IMR-90 (cell line): ENCODE measurements around the gene FAM83G. TPM values are rescaled to one million over a fixed set of nuclear protein-coding genes. Genes with fewer than 3 reads are reported as not detected.

Experiments
- ATAC-seq: fragments of 200-7000 bp; cut with Tn5 transposase; 2 replicates; pipeline ENCODE4 v1.9.1; 2020; ENCODE audit warnings: low read depth, mild to moderate bottlenecking, moderate library complexity
- BruUV-seq: library from RNA; stranded (reverse); fragments of 400-500 nt; replicated peaks from 2 replicates; lab custom pipeline; 2021; lab: Mats Ljungman, UMichigan
- CTCF ChIA-PET: fragments of 300-600 bp; formaldehyde crosslinking; extraction: SDS; loops from one replicate; lab custom pipeline; 2021; ENCODE audit warnings: antibody characterized with exemption; lab: Yijun Ruan, JAX
- POLR2A ChIA-PET: fragments of 300-600 bp; sonication (Branson Sonifier 250); formaldehyde crosslinking; loops from one replicate; lab custom pipeline; 2022; ENCODE audit warnings: antibody characterized with exemption; ENCODE audit not compliant: unreplicated experiment; lab: Charles Lee
- DNase-seq: peaks from one replicate; pipeline ENCODE4 v3.0.0; 2013
- H2AFZ ChIP-seq: replicated peaks from 2 replicates; pipeline ENCODE3; 2013; ENCODE audit warnings: low read length, mild to moderate bottlenecking; ENCODE audit not compliant: poor library complexity
- H2AK5ac ChIP-seq: 2 replicates; pipeline ENCODE4 v1.6.1; 2013; ENCODE audit warnings: low read depth, low read length, inconsistent platforms
- H2AK9ac ChIP-seq: replicated peaks from 2 replicates; pipeline ENCODE3; 2013; ENCODE audit warnings: mild to moderate bottlenecking, low read depth, low read length, moderate library complexity; ENCODE audit not compliant: poor library complexity
- H2BK120ac ChIP-seq: 2 replicates; pipeline ENCODE4 v1.6.1; 2013; ENCODE audit warnings: low read depth, low read length, inconsistent platforms
- H2BK15ac ChIP-seq: 3 replicates; pipeline ENCODE4 v1.6.1; 2013; ENCODE audit warnings: low read depth, low read length, inconsistent platforms
- H2BK20ac ChIP-seq: 2 replicates; pipeline ENCODE4 v1.6.1; 2013; ENCODE audit warnings: low read depth, mild to moderate bottlenecking, inconsistent platforms, low read length, moderate library complexity
- H2BK5ac ChIP-seq: 2 replicates; pipeline ENCODE4 v1.6.1; 2013; ENCODE audit warnings: mild to moderate bottlenecking, low read depth, low read length, inconsistent platforms; ENCODE audit not compliant: poor library complexity, severe bottlenecking
- H3K14ac ChIP-seq: replicated peaks from 2 replicates; pipeline ENCODE4 v1.6.1; 2013; ENCODE audit warnings: low read depth, low read length, inconsistent platforms
- H3K18ac ChIP-seq: 2 replicates; pipeline ENCODE4 v1.6.1; 2013; ENCODE audit warnings: low read depth, low read length, control low read depth
- H3K23ac ChIP-seq: 2 replicates; pipeline ENCODE4 v1.6.1; 2013; ENCODE audit warnings: low read depth, low read length, inconsistent platforms
- H3K27ac ChIP-seq: 2 replicates; pipeline ENCODE4 v1.5.1; 2013; ENCODE audit warnings: mild to moderate bottlenecking, control low read depth, low read length; ENCODE audit not compliant: insufficient read depth
- H3K27me3 ChIP-seq: 2 replicates; pipeline ENCODE4 v1.6.1; 2013; ENCODE audit warnings: low read length; ENCODE audit not compliant: control insufficient read depth, insufficient read depth
- H3K36me3 ChIP-seq: 2 replicates; pipeline ENCODE4 v1.6.1; 2013; ENCODE audit warnings: low read length, mixed read lengths; ENCODE audit not compliant: control insufficient read depth, insufficient read depth
- H3K4ac ChIP-seq: 2 replicates; pipeline ENCODE4 v1.6.1; 2013; ENCODE audit warnings: low read depth, low read length, inconsistent platforms
- H3K4me1 ChIP-seq: 2 replicates; pipeline ENCODE4 v1.6.1; 2013; ENCODE audit warnings: low read length, mixed read lengths; ENCODE audit not compliant: control insufficient read depth, insufficient read depth
- H3K4me2 ChIP-seq: 2 replicates; pipeline ENCODE4 v1.6.1; 2013; ENCODE audit warnings: low read depth, mild to moderate bottlenecking, control low read depth, low read length, moderate library complexity
- H3K4me3 ChIP-seq: 2 replicates; pipeline ENCODE4 v1.5.1; 2013; ENCODE audit warnings: low read depth, mild to moderate bottlenecking, control low read depth, low read length, moderate library complexity; ENCODE audit not compliant: insufficient read depth
- H3K56ac ChIP-seq: 2 replicates; pipeline ENCODE4 v1.6.1; 2013; ENCODE audit warnings: low read length, inconsistent platforms; ENCODE audit not compliant: insufficient read depth; ENCODE audit errors: extremely low read depth
- H3K79me1 ChIP-seq, 2 experiments: 2 replicates each; pipeline ENCODE4 v1.6.1; 2013; ENCODE audit warnings: low read length in 2 of 2, inconsistent platforms in 1 of 2, low read depth in 1 of 2
- H3K9ac ChIP-seq: 2 replicates; pipeline ENCODE4 v1.6.1; 2013; ENCODE audit warnings: low read depth, low read length, control low read depth
- H3K9me1 ChIP-seq: 2 replicates; pipeline ENCODE4 v1.6.1; 2013; ENCODE audit warnings: low read length, inconsistent platforms; ENCODE audit not compliant: insufficient read depth
- H3K9me3 ChIP-seq: 2 replicates; pipeline ENCODE4 v1.6.1; 2013; ENCODE audit warnings: low read length; ENCODE audit not compliant: control insufficient read depth, insufficient read depth
- H4K20me1 ChIP-seq: 2 replicates; pipeline ENCODE4 v1.6.1; 2013; ENCODE audit warnings: low read length, inconsistent platforms; ENCODE audit not compliant: insufficient read depth
- H4K5ac ChIP-seq: 2 replicates; pipeline ENCODE4 v1.6.1; 2013; ENCODE audit warnings: mild to moderate bottlenecking, low read depth, low read length, control low read depth
- H4K8ac ChIP-seq, 2 experiments: 2 replicates each; pipeline ENCODE4 v1.6.1; 2013; ENCODE audit warnings: low read depth in 2 of 2, low read length in 2 of 2, control low read depth in 1 of 2, inconsistent platforms in 1 of 2
- H4K91ac ChIP-seq: 2 replicates; pipeline ENCODE4 v1.6.1; 2013; ENCODE audit warnings: low read depth, low read length, inconsistent platforms; ENCODE audit not compliant: insufficient read depth
- CEBPB ChIP-seq: IDR thresholded peaks from 2 replicates; pipeline ENCODE4 v1.6.1; 2012; ENCODE audit warnings: low read depth, low read length, improper control_type of control experiment
- CHD1 ChIP-seq: IDR thresholded peaks from 2 replicates; pipeline ENCODE4 v1.6.1; 2012; ENCODE audit warnings: low read depth, low read length, improper control_type of control experiment
- ELK1 ChIP-seq: fragments of 150-350 bp; IDR thresholded peaks from 2 replicates; pipeline ENCODE4 v1.6.1; 2016; ENCODE audit warnings: low read depth, mild to moderate bottlenecking, low read length, moderate library complexity, borderline replicate concordance
- FOS ChIP-seq: fragments of 150-350 bp; IDR thresholded peaks from 2 replicates; pipeline ENCODE4 v1.6.1; 2016; ENCODE audit warnings: low read depth, low read length
- MAFK ChIP-seq: IDR thresholded peaks from 2 replicates; pipeline ENCODE4 v1.6.1; 2012; ENCODE audit warnings: low read depth, low read length, improper control_type of control experiment
- MXI1 ChIP-seq: IDR thresholded peaks from 2 replicates; pipeline ENCODE4 v1.6.1; 2012; ENCODE audit warnings: low read depth, mild to moderate bottlenecking, low read length, moderate library complexity, borderline replicate concordance
- RAD21 ChIP-seq: IDR thresholded peaks from 2 replicates; pipeline ENCODE4 v1.6.1; 2012; ENCODE audit warnings: low read length, improper control_type of control experiment
- RCOR1 ChIP-seq: IDR thresholded peaks from 2 replicates; pipeline ENCODE4 v1.6.1; 2012; ENCODE audit warnings: mild to moderate bottlenecking, low read length, improper control_type of control experiment; ENCODE audit not compliant: insufficient replicate concordance
- WGBS, 2 experiments: methylation state at CpG; one replicate each; pipeline versions ENCODE4 v1.1.5 to v1.1.7; 2013; ENCODE audit warnings: missing lambda C conversion rate in 2 of 2; ENCODE audit not compliant: insufficient read length in 1 of 2; ENCODE audit errors: extremely low coverage in 2 of 2; 5-methylcytosine and 5-hydroxymethylcytosine counted together
- dilution Hi-C: fragments of 300-500 bp; cut with HindIII; formaldehyde crosslinking; loops from one replicate; pipeline ENCODE4 v1.14.3; 2018; ENCODE audit warnings: low sequenced_read_pairs; ENCODE audit not compliant: unreplicated experiment
- in situ Hi-C: fragments of 300-500 bp; cut with MboI; formaldehyde crosslinking; loops from 3 replicates; pipeline ENCODE4 v1.14.3; 2019; ENCODE audit warnings: low sequenced_read_pairs, inconsistent platforms, mixed read lengths
- intact Hi-C: fragments of 100-400 bp; cut with micrococcal nuclease; formaldehyde crosslinking; loops from 2 replicates; pipeline ENCODE4 v1.10.0; 2022
- polyA plus RNA-seq, 3 experiments: library from polyadenylated mRNA; depleted of rRNA; stranded (reverse); fragments of >200 nt; gene quantifications; 2 replicates each; pipeline ENCODE4 v1.2.3, GENCODE V29; 2012; ENCODE audit warnings: low replicate concordance in 1 of 3
- total RNA-seq: library from RNA; depleted of rRNA; stranded (reverse); fragments of >200 nt; gene quantifications from 2 replicates; pipeline ENCODE4 v1.2.3, GENCODE V29; 2012
- TF ChIP-seq, protein P1 (sequence below): fragments of 150-350 bp; IDR thresholded peaks from 2 replicates; pipeline ENCODE4 v1.6.1; 2017; ENCODE audit warnings: mild to moderate bottlenecking, antibody characterized with exemption, low read length, low read depth

Gene FAM83G
- total and polyA plus RNA-seq, 2 of the 4 experiments (the other 2 are of a cell fraction) = 9.5 to 12.6 TPM

- no peak overlapping the region for H2BK20ac ChIP-seq
- in situ Hi-C loops (no loop called here), intact Hi-C loops (no loop called here), dilution Hi-C loops (no loop called here)
- no TSS peak for BruUV-seq
- H4K91ac ChIP-seq = no peak overlapping the region
- no peaks in the 10 kb centered on the region for H4K20me1 ChIP-seq
- no peaks in the 10 kb centered on the region for H3K9me3 ChIP-seq
- H4K8ac ChIP-seq = no peak overlapping the region
- H3K36me3 ChIP-seq = peaks cover 18% of the 10 kb centered on the region
- TF ChIP-seq CHD1 = no peak
- no peak for TF ChIP-seq ELK1
- no peak for TF ChIP-seq CEBPB
- no peak for TF ChIP-seq MXI1
- TF ChIP-seq FOS = no peak
- no peak for TF ChIP-seq RAD21
- TF ChIP-seq, protein P1, sequence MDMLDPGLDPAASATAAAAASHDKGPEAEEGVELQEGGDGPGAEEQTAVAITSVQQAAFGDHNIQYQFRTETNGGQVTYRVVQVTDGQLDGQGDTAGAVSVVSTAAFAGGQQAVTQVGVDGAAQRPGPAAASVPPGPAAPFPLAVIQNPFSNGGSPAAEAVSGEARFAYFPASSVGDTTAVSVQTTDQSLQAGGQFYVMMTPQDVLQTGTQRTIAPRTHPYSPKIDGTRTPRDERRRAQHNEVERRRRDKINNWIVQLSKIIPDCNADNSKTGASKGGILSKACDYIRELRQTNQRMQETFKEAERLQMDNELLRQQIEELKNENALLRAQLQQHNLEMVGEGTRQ = no peak
- no peak for TF ChIP-seq MAFK
- no peak for TF ChIP-seq RCOR1
- H3K4me2 ChIP-seq = no peak overlapping the region
- H2AFZ ChIP-seq = no peak overlapping the region
- no peak for DNase-seq
- no peak overlapping the region for H3K9ac ChIP-seq
- no peak overlapping the region for H3K23ac ChIP-seq
- H2BK5ac ChIP-seq = no peak overlapping the region
- no peaks in the 10 kb centered on the region for H3K27me3 ChIP-seq
- no peaks in the 10 kb centered on the region for H3K4me1 ChIP-seq
- no peak overlapping the region for H4K5ac ChIP-seq
- H2AK9ac ChIP-seq = no peak overlapping the region
- no peak overlapping the region for H3K27ac ChIP-seq
- H2BK120ac ChIP-seq = no peak overlapping the region
- H2BK15ac ChIP-seq = no peak overlapping the region
- no peak overlapping the region for H3K4ac ChIP-seq
- 100% methylated on average over 4 of the region's 9 CpGs; no CpG with 5 or more reads in 1 of the 2 experiments for WGBS, 2 experiments
- H3K18ac ChIP-seq = no peak overlapping the region
- H3K14ac ChIP-seq = no peak overlapping the region
- H3K4me3 ChIP-seq = no peak overlapping the region
- H3K9me1 ChIP-seq = peaks cover 11% of the 10 kb centered on the region; the same call in 1 of the 2 replicates
- H2AK5ac ChIP-seq = no peak overlapping the region
- H3K56ac ChIP-seq = no peak overlapping the region
- ATAC-seq = no peak
- peaks cover 9 to 13% of the 10 kb centered on the region in 2 experiments for H3K79me1 ChIP-seq
- POLR2A ChIA-PET = no interaction called here
- CTCF ChIA-PET = no interaction called here
Observed at GRCh38 chr17:18928628-18929125, 75.9 kb downstream of the FAM83G start.
